ENCODE data around the gene TMED10.

TMED10 gene

DNA sequence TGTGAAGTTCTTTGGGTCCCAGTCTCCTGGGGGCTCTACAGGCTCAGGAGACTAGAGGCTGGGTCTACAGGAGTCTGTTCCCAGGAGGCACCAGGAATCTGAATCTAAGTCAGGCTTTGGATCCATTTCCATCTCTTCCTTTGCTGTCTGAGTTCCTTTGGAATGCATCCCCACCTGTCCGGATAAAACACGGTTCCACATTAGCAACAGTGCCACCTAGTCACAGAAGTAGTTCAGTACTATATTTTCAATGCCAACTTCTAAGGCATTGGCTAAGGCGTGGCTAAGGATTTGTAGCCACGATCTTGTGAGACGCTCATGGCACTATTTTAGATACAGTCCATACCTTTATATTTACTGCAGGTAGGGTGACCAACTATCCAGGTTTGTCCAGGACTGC lies 91.9 kb downstream of the TMED10 start:
- no peak for DNase-seq (ENCODE audit: low spot score)

- DNase-seq (ENCODE audit: low spot score): no peak
Observed at GRCh38 chr14:75083271-75083670, 93.1 kb downstream of the TMED10 start.

- DNase-seq (ENCODE audit: low spot score): no peak
Observed at GRCh38 chr14:75081660-75082229, 94.7 kb downstream of the TMED10 start.

Measured in germinal center (tissue), 1 donor.